ENCODE measurements around the gene DIP2C. TPM values are rescaled to one million over a fixed set of nuclear protein-coding genes. Genes with fewer than 3 reads are reported as not detected.
A peak's percentile ranks its signal among the peaks of the same experiment; 100 is the strongest.

Gene DIP2C
- total RNA-seq, 4 donors from 2014 or later, result 8.4 to 22.7 (median 16.8) TPM

- Histone ChIP-seq H3K9me3 (no peaks in the 10 kb centered on the region), H3K4me1 (no peaks in the 10 kb centered on the region), H3K27me3 (no peaks in the 10 kb centered on the region), H3K4me3 (no peak overlapping the region), H3K27ac (no peak overlapping the region), H3K36me3 (peaks cover 0 to 46% (median 0%) of the 10 kb centered on the region in 3 donors)
- peak in 1 of 3 donors; percentile 15 for DNase-seq
- no peak for TF ChIP-seq CTCF (IDR thresholded peaks at IDR 0.05)
- no peak for TF ChIP-seq POLR2A (IDR thresholded peaks at IDR 0.05)
These were observed 348.8 kb downstream of the DIP2C start for GRCh38 chr10:340646-341045.

GRCh38 chr10:339038-339391 is 350.5 kb downstream of the DIP2C start:
- no peak for DNase-seq
- Histone ChIP-seq H3K4me1 (no peaks in the 10 kb centered on the region), H3K4me3 (no peak overlapping the region), H3K9me3 (no peaks in the 10 kb centered on the region), H3K27ac (no peak overlapping the region), H3K27me3 (no peaks in the 10 kb centered on the region), H3K36me3 (peaks cover 0 to 36% (median 0%) of the 10 kb centered on the region in 3 donors)
- no peak for TF ChIP-seq POLR2A (IDR thresholded peaks at IDR 0.05)
- TF ChIP-seq CTCF (IDR thresholded peaks at IDR 0.05), result no peak

- no peak for TF ChIP-seq POLR2A (IDR thresholded peaks at IDR 0.05)
- TF ChIP-seq CTCF (IDR thresholded peaks at IDR 0.05), result no peak
- H3K4me1 ChIP-seq, result no peaks in the 10 kb centered on the region
- H3K27ac ChIP-seq, result no peak overlapping the region
- H3K36me3 ChIP-seq, result peaks cover 0 to 36% (median 0%) of the 10 kb centered on the region in 3 donors
- peak in 2 of 3 donors; percentile 5 to 51 for DNase-seq
- H3K9me3 ChIP-seq, result no peaks in the 10 kb centered on the region
- H3K27me3 ChIP-seq, result no peaks in the 10 kb centered on the region
- no peak overlapping the region for H3K4me3 ChIP-seq
These were observed 351.1 kb downstream of the DIP2C start for GRCh38 chr10:338171-339037.

- Histone ChIP-seq H3K9me3 (no peaks in the 10 kb centered on the region), H3K36me3 (peaks cover 0 to 20% (median 0%) of the 10 kb centered on the region in 3 donors), H3K4me3 (no peak overlapping the region), H3K4me1 (no peaks in the 10 kb centered on the region), H3K27ac (no peak overlapping the region), H3K27me3 (no peaks in the 10 kb centered on the region)
- no peak for DNase-seq
- no peak for TF ChIP-seq CTCF (IDR thresholded peaks at IDR 0.05)
- no peak for TF ChIP-seq POLR2A (IDR thresholded peaks at IDR 0.05)
These were observed 353.2 kb downstream of the DIP2C start for GRCh38 chr10:336247-336646.

- no peaks in the 10 kb centered on the region for H3K9me3 ChIP-seq
- peaks cover 0 to 11% (median 0%) of the 10 kb centered on the region in 3 donors for H3K36me3 ChIP-seq
- no peak for TF ChIP-seq CTCF (IDR thresholded peaks at IDR 0.05)
- TF ChIP-seq POLR2A (IDR thresholded peaks at IDR 0.05), result no peak
- H3K4me3 ChIP-seq, result no peak overlapping the region
- H3K27me3 ChIP-seq, result no peaks in the 10 kb centered on the region
- H3K27ac ChIP-seq, result no peak overlapping the region
- DNase-seq, result no peak
- H3K4me1 ChIP-seq, result no peaks in the 10 kb centered on the region
These were observed 354.2 kb downstream of the DIP2C start for GRCh38 chr10:335151-335800.
